IPS-NIHi11 (cell line): ENCODE measurements around the gene CSF2.
"Not testable (repeated sequence)": the region's sequence is repeated elsewhere in the genome, so short reads cannot be mapped to it uniquely, and the experiment has no call there.

Source experiments
- DNase-seq: peaks from one replicate; pipeline ENCODE4 v3.0.0; 2012; ENCODE audit warnings: mixed read lengths, low spot score

Gene CSF2

GRCh38 chr5:132108957-132109356, 35.4 kb downstream of the CSF2 start:
- DNase-seq: not testable (repeated sequence)

GRCh38 chr5:132109494-132110053, 36.0 kb downstream of the CSF2 start:
- no peak for DNase-seq

GRCh38 chr5:132110195-132110594, 36.6 kb downstream of the CSF2 start:
- DNase-seq: no peak

GRCh38 chr5:132110930-132111329, 37.3 kb downstream of the CSF2 start:
- DNase-seq: no peak

- DNase-seq: no peak
Measured at GRCh38 chr5:132112111-132112510, 38.5 kb downstream of the CSF2 start.

GRCh38 chr5:132114150-132115121, 40.8 kb downstream of the CSF2 start:
- DNase-seq: peak; percentile 7

GRCh38 chr5:132115375-132115774, 41.8 kb downstream of the CSF2 start:
- DNase-seq: no peak

- no peak for DNase-seq
Measured at GRCh38 chr5:132116072-132116471, 42.5 kb downstream of the CSF2 start.

GRCh38 chr5:132116909-132117489, 43.4 kb downstream of the CSF2 start:
- peak; percentile 3 for DNase-seq

- DNase-seq: not testable (repeated sequence)
Measured at GRCh38 chr5:132120717-132121116, 47.1 kb downstream of the CSF2 start.

GRCh38 chr5:132122971-132123370, 49.4 kb downstream of the CSF2 start:
- not testable (repeated sequence) for DNase-seq

GRCh38 chr5:132123578-132123977, 50.0 kb downstream of the CSF2 start:
- not testable (repeated sequence) for DNase-seq
